Dedifferentiated amniotic fluid mesenchymal stem cell (primary cell): ENCODE data around the gene GPC2.
A peak's percentile ranks its signal among the peaks of the same experiment; 100 is the strongest.
"Not testable (repeated sequence)": the region's sequence is repeated elsewhere in the genome, so short reads cannot be mapped to it uniquely, and the experiment has no call there.

Experiments used
- DNase-seq: peaks from one replicate; pipeline ENCODE4 v3.0.0-alpha.2; 2016; ENCODE audit errors: extremely low spot score

GPC2 gene

DNA sequence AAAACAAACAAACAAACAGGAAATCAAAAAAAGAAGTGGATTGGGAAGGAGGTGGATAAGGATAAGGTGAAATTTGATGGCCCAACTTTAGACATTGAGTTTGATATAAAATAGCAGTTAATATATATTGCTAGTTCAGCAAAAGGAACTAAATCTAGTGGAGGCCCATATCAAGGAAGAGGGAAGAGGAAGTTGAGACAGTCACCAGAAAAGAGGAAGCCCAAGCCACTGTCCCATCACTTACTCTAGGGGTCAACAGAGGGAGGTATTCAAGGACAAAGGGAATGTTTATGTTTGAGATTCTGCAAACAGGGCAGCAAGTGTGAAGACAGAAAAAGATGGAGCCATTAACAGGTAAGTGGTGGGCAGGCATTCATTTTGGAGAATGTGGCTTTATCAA is 24.8 kb downstream of the GPC2 start:
- no peak for DNase-seq

DNA sequence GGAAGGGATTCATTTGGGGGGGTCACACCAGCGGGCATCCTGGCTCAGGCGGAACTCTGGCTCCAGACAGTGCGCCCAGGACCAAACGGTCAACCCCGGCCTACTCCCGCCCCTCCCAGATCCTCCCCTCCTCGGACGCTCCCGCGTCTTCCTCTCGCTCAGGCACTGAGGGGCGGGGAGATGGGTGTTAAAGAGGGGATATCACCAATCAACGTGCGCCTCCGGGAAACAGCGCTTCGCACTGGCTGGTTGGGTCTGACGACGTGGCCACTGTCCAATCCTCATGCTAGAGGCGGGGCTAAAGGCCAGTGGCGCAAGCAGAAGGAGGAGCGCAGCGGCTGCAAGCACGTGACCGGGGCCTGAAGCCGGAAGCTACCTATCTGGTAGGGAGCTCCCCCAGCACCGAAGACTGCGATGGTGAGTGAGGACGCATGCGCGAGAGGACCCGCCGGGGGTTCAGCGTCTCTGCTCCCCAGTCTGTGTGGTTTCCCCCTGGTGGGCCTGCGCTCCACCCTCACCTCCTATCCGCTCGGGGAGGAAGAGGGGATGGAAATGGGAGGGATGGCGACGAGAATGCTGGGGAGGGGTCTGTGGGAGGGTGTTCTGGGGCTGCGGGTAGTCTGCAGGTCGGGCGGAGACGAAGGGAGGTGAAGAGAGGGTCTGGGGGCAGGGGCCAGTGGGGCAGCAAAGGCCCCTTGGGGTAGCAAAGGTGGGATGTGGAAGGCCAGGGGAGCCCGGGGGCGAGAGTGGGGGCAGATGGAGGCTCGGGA is 28.4 kb downstream of the GPC2 start, which contains the start of gene LAMTOR4:
TSS of gene LAMTOR4 (plus strand) at position 360 of the 770 bp plus-strand sequence. CDS start at position 415, 55 bp downstream.
- DNase-seq, result peak; percentile 98

DNA sequence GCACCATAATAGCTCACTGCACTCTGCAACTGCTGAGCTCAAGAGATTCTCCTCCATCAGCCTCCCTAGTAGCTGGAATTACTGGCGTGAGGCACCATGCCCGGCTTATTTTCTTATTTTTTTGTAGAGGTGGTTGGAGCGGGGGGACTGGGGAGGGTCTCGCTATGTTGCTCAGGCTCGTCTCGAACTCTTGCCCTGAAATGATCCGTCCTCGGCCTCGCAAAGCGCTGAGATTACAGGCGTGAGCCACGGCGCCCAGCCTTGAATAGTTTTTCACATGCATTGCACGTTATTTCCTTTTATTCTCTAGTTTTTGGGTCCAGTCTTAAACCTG is 29.0 kb downstream of the GPC2 start:
- no peak for DNase-seq

DNA sequence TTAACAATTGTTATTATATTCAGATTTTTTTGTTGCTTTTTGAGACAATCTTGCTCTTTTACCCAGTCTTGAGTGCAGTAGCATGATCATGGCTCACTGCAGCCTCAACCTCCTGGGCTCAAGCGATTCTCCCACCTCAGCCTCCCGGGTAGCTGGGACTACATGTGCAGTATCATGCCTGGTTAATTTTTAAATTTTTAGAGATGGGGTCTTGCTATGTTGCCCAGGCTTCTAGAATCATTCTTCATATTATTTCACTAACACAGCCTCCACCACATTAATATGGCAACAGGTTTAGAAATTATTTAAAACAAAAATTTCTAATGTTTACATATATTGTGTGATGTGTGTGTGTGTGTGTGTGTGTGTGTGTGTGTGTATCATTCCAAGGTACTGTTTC is 29.9 kb downstream of the GPC2 start:
- DNase-seq, result no peak

DNA sequence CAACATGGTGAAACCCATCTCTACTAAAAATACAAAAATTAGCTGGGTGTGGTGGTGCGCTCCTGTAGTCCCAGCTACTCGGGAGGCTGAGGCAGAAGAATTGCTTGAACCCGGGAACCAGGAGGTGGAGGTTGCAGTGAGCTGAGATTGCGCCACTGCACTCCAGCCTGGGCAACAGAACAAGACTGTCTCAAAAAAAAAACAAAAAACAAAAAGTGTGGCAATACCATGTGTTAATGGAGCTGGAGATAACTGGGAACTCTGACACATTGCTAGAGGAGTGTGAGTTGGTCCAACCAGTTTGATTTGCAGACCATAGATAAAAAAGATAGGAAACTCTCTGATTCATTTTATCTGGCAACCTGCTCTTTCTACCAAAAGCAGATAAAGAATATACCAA is 30.8 kb downstream of the GPC2 start:
- not testable (repeated sequence) for DNase-seq

DNA sequence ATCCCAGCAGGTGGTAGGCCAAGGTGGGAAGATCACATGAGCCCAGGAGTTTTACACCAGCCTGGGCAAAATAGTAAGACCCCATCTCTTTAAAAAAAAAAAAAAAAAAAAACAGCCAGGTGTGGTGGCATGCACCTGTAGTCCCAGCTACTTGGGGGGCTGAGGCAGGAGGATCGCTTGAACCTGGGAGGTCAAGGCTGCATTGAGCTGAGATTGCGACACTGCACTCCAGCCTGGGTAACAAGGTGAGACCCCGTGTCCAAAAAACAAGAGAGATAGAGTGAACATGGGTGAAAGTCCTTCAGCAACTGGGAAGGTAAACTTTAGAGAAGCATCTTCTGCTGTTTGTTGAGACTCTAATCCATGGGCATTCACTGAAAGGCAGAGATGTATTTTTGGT is 34.7 kb downstream of the GPC2 start:
- no peak for DNase-seq

DNA sequence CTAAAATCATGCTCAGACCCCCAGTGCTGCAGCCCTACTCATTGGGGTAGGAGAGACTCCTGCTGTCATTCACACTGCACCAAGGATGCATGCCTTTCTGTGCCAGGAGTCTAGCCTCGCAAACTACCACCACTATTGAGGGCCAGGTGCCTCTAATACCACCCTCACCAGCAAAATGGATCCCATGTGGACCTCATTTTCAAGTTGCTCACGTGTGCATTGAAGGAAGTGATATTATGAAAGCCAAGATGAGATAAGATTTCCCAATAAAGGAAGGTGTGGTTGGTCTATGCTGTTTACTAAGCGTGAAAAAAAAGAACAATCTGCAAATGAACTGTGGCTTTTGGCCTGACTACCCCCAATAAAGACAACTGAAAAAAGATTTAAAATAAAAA is 35.6 kb downstream of the GPC2 start:
- no peak for DNase-seq

DNA sequence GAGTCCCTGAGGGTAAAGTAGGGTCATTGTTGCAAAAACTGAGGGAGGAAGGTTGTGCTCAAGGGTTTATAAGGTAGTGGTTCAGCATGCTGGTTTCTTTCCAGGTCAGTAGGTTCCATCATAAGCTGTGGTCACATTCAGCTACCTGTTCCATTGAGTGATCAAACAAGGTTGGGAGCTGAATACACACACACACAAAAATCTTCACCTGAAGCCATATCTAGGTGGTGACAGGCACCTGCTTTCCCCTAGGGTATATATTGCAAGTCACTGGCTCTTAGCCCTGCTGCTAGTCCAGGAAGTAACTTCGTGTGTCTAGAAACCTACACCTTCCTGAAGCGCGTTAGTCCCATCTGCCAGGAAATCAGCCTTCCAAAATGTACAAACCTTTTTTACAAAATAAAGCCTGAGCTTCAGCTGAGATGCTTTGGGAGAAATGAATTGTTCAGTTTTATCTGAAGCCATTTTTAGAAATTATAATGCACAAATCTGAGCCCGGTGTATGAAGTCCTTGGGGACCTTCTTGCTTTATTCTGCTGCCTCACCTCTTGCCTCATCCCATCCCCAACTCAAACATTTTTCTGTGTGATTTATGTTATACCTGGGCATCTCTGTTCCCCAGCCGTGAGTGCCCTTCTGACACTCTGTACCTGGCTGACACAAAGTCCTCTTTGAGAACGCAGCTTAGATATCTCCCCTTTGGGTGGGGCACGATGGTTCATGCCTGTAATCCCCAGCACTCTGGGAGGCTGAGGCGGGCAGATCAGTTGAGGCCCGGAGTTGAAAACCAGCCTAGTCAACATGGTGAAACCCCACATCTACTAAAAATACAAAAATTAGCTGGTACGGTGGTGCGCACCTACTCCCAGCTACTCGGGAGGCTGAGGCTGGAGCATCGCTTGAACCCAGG is 39.1 kb downstream of the GPC2 start:
- DNase-seq, result no peak

DNA sequence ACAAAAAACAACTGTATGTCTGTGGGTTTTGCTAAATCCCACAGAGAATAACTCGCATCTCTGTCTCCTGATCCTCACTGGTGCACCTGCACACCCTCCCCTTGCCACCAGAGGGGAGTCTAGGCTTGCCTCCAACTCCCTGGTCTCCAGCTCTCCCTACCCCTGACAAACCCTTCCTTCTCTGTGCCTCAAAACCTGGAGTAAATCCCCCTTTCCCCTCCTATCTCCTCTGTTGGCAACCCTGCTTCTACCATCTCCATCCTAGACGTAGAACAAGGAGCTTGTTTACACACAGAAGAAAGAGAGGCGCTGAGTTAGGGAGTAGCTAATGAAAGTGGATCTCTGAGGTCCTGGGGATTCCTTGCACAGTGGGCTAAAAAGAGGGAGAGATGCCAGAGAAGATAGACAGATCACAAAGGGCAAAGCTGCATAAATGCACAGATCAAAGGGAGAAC is 44.5 kb downstream of the GPC2 start:
- no peak for DNase-seq

DNA sequence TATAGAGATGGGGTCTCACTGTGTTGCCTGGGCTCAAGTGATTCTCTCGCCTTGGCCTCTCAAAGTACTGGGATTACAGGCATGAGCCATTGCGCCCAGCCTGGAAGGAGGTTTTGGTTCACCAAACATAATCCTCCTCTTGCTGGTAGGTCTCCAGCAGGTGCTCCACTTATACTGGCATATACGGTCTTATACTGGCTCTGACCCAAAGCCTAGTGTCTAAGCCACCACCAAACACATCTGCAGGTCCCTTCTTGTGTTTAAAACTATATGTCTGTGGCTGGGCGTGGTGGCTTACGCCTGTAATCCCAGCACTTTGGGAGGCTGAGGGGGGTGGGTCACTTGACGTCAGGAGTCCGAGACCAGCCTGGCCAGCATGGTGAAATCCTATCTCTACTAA is 45.1 kb downstream of the GPC2 start:
- DNase-seq, result no peak

DNA sequence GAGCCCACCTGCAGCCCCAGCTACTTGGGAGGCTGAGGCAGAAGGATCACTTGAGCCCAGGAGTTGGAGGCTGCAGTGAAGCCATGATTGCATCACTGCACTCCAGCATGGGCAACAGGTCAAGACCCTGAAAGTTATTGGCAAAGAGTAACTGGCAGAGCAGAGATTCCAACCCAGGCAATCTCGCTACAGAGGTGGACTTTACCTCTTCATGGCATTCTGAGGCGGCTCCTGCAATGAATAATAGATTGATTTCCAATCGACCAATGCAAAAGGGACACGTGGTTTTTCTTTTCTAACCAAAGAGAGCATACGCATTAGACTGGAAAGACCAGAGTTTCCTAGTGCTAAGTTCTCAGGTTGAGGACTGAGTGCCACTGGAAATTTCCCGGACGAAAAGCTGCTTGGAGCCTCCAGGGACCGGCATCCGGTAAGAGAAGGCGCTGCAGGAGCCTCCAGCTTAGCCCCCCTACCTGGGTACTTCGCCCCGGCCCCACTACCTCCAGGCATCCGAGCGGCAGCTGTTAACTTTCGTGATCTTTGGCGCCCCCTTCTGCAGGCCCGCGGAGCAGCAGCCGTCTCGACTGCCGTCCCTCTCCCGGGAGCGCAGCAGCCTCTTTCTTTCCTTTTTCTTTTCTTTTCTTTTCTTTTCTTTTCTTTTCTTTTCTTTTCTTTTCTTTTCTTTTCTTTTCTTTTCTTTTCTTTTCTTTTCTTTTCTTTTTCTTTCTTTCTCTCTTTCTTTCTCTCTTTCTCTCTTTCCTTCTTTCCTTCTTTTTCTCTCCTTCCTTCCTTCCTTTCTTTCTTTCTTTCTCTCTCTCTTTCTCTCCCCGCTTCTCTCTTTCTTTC is 46.4 kb downstream of the GPC2 start:
- peak; percentile 47 for DNase-seq

DNA sequence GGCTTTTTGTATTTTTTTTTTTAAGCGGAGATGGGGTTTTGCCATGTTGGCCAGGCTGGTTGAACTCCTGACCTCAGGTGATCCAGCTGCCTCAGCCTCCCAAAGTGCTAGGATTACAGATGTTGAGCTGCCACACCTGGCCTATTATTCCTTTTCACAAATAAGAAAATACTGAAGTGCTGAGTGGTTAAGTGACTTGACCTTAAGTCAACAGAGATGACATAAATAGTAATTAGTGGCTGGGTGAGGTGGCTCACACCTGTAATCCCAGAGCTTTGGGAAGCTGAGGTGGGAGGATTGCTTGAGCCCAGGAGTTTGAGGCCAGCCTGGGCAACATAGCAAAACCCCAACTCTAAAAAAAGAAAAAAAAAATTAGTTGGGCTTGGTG is 47.0 kb downstream of the GPC2 start:
- not testable (repeated sequence) for DNase-seq

DNA sequence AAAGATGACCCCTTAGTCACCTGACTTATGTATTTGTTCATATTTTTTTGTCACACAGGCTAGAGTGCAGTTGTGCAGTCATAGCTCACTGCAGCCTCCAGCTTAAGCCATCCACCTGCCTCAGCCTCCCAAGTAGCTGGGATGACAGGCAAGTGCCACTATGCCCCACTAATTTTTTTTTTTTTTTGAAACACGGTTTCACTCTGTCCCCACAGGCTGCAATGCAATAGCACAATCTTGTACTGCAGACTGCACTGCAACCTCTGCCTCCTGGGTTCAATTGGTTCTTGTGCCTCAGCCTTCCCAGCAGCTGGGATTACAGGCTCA is 48.6 kb downstream of the GPC2 start:
- DNase-seq, result no peak

DNA sequence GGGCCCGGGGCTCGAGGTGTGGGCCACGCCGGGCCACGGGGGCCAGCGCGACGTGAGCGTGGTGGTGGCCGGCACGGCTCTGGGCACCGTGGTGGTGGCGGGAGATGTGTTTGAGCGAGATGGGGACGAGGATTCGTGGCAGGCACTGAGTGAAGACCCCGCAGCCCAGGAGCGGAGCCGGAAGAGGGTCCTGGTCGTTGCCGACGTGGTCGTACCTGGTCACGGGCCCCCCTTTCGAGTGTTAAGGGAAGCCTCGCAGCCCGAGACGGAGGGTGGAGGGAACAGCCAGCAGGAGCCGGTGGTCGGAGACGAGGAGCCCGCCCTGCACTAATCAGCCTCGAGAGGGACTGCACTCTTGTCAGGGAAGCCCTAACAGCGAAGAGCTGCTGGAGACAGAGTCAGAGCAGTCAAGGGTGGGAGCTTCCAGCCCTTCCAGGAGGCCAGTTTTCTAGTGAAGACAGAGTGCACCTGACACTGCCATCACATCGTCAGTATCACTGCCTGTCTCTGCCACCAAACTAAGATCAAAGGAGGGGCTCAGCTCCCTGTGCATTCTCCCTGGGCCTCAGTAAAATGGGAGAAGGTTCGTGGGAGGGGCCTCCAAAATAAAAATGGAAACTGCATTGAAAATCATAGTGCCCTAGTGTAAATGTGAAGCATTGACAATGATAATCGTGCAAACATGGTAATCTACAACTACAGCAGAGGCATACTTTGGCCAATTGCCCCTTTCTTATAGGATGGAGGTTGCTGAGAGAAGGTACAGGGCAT is 49.1 kb downstream of the GPC2 start:
- no peak for DNase-seq

DNA sequence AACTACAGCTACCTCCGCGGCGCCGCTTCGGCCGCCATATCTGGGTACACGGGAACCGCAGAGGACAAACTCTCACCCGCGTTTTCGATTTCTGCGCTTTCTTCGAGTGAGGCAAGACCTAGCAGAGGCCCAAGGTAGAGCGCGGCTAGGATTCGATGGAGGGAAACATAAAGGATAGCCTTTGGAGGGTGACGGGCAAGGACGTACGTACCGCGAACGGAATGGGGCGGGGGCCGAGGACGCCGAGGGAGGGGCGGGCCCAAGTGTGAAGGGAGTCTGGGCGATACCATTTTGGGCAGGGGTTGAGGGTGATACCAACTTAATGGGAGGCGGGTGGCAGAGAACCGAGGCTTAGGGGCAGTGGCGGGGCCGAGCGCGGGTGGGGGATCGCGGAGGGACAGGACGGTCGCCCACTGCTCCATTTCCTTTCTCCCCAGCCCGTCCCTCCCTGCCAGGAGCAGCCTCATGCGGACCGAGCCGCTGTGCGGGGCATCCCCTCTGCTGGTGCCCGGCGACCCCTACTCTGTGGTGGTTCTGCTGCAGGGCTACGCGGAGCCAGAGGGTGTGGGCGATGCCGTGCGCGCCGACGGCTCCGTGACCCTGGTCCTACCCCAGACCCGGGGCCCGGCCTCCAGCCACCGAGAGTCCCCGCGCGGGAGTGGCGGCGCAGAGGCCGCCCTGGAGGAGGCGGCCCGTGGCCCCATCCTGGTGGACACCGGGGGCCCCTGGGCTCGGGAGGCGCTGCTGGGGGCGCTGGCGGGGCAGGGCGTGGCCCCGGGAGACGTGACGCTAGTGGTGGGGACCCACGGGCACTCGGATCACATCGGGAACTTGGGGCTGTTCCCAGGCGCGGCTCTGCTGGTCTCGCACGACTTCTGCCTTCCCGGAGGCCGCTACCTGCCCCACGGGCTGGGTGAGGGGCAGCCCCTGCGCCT is 50.0 kb downstream of the GPC2 start, which contains the start of gene MBLAC1:
TSS of gene MBLAC1 (plus strand) at position 37 of the 935 bp plus-strand sequence. CDS start at position 466, 429 bp downstream.
- peak; percentile 91 for DNase-seq

DNA sequence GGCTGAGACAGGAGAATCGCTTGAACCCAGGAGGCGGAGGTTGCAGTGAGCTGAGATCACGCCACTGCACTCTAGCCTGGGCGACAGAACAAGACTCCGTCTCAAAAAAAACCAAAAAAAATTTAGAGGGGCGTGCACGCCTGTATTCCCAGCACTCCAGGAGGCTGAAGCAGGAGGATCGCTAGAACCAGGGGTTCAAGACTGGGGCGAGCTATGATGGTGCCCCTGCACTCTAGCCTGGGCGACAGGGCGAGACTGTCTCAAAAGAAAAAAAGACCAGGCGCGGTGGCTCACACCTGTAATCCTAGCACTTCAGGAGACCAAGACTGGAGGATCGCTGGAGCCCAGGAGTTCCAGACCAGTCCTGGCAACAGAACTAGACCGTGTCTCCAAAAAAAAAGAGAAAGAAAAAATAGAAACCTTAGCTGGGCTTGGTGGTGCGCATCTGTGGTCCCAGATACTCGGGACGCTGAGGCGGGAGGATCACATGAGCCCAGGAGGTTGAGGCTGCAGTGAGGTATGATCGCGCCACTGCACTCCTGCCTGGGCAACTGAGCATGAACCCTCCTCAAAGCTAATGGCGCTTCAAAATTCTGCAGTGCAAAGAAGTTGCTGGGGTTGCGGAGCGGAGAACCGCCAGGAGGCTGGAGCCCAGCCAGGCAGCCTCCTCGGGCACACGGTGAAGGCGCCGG is 50.8 kb downstream of the GPC2 start:
- DNase-seq, result no peak

DNA sequence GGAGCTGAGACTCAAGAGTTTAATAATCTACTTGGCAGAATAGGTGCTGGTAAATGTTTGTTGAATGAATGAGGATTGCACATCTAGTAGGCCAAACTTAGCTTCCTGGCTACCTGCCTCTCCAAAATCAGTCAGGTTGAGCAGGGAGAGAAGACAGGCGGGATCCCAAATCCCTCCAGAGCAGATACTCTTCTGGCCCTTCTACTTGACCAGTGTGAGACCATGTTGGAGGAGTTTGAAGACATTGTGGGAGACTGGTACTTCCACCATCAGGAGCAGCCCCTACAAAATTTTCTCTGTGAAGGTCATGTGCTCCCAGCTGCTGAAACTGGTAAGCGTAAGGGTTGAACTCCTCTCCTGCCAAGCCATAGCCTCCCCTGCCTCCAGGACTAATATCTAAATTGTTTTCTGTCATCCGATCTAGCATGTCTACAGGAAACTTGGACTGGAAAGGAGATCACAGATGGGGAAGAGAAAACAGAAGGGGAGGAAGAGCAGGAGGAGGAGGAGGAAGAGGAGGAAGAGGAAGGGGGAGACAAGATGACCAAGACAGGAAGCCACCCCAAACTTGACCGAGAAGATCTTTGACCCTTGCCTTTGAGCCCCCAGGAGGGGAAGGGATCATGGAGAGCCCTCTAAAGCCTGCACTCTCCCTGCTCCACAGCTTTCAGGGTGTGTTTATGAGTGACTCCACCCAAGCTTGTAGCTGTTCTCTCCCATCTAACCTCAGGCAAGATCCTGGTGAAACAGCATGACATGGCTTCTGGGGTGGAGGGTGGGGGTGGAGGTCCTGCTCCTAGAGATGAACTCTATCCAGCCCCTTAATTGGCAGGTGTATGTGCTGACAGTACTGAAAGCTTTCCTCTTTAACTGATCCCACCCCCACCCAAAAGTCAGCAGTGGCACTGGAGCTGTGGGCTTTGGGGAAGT is 52.6 kb downstream of the GPC2 start:
- DNase-seq, result no peak

DNA sequence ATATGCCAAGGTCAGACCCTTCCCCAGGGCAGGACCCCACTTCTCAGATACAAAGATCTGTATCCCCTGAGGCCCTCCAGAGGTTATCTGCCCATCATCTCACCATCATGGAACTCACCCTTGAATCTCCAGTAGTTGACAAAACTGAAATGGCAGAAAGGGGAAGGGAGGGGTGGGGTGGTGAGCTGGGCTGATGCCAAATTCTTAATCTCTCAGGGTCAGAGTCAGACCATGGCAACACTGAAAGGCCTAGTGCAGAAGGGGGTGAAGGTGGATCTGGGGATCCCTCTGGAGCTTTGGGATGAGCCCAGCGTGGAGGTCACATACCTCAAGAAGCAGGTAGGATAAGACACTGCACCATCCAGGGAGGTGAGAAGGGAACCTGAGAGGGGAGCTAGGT is 54.6 kb downstream of the GPC2 start:
- DNase-seq, result no peak
